Stomach (tissue), 9 donors: Measurements from ENCODE around the gene CDH5. TPM values are rescaled to one million over a fixed set of nuclear protein-coding genes. Genes with fewer than 3 reads are reported as not detected.

Source experiments
- DNase-seq, 2 donors: peaks; one replicate each; pipeline versions ENCODE4 v3.0.0 to v3.0.0-alpha.2; 2013 to 2019
- H3K27ac ChIP-seq, 5 donors: fragments of 200-600 bp in 4 of 5; sonication (generic) in 4 of 5; one replicate each; pipeline ENCODE4 v1.5.1; 2013 to 2019; ENCODE audit warnings: mild to moderate bottlenecking in 1 of 5, moderate library complexity in 1 of 5
- H3K27me3 ChIP-seq, 3 donors: fragments of 200-600 bp; sonication (generic); one replicate each; pipeline ENCODE4 v1.5.1; 2017 to 2019; ENCODE audit warnings: mixed run types in 1 of 3
- H3K36me3 ChIP-seq, 4 donors: fragments of 200-600 bp; sonication (generic); 1 replicate in 3 of 4; 2 replicates in 1 of 4; pipeline ENCODE4 v1.5.1; 2016 to 2019
- H3K4me1 ChIP-seq, 4 donors: fragments of 200-600 bp; sonication (generic); one replicate each; pipeline ENCODE4 v1.5.1; 2016 to 2019
- H3K4me3 ChIP-seq, 4 donors: fragments of 200-600 bp; sonication (generic) in 3 of 4; one replicate each; pipeline ENCODE4 v1.5.1; 2016 to 2019; ENCODE audit warnings: mild to moderate bottlenecking in 1 of 4
- H3K9me3 ChIP-seq, 4 donors: fragments of 200-600 bp; sonication (generic); one replicate each; pipeline ENCODE4 v1.5.1; 2016 to 2019
- EP300 ChIP-seq: sonication (generic); formaldehyde crosslinking; IDR thresholded peaks from one replicate; pipeline ENCODE4 v1.6.1; 2017; ENCODE audit warnings: antibody characterized with exemption
- POLR2A ChIP-seq, 4 donors: fragments of 450-650 bp; IDR thresholded peaks; one replicate each; pipeline ENCODE4 v1.6.1; 2016; ENCODE audit warnings: antibody characterized with exemption in 4 of 4, control low read depth in 2 of 4, mild to moderate bottlenecking in 1 of 4, moderate library complexity in 1 of 4
- POLR2AphosphoS5 ChIP-seq, 3 donors: sonication (generic); formaldehyde crosslinking; IDR thresholded peaks; one replicate each; pipeline ENCODE4 v1.6.1; 2016; ENCODE audit warnings: antibody characterized with exemption in 3 of 3
- WGBS, 5 donors: extraction: QIAGEN DNeasy Blood & Tissue Kit in 3 of 5; methylation state at CpG; one replicate each; pipeline versions ENCODE4 v1.1.5 to v1.1.7; 2013 to 2018; 5-methylcytosine and 5-hydroxymethylcytosine counted together
- intact Hi-C: fragments of 100-400 bp; cut with DNase I; formaldehyde crosslinking; loops from one replicate; pipeline ENCODE4 v1.15.1; 2023; ENCODE audit warnings: low total_unique reads
- polyA plus RNA-seq, 3 donors: library from polyadenylated mRNA; stranded (reverse); fragments of 200-250 nt; gene quantifications; one replicate each; pipeline ENCODE4 v1.2.3, GENCODE V29; 2013
- total RNA-seq, 5 donors: library from RNA; depleted of rRNA; stranded (reverse); fragments of >200 nt; gene quantifications; one replicate each; pipeline versions ENCODE4 v1.1.0 to v1.2.3, GENCODE V29; 2014 to 2016
- TF ChIP-seq, protein P1 (sequence below), 7 experiments: fragments of 450-650 bp in 4 of 7; fragments of 200-600 bp in 3 of 7; sonication (generic) in 3 of 7; IDR thresholded peaks; one replicate each; pipeline ENCODE4 v1.5.1; 2016 to 2019; ENCODE audit warnings: antibody characterized with exemption in 7 of 7, control low read depth in 2 of 7, mild to moderate bottlenecking in 1 of 7
- donor health status: healthy with polysubstance abuse.
- donor health status: Bipolar disorder and iron deficiency.
- donor health status: healthy.

The CDH5 gene
- total and polyA plus RNA-seq, 8 donors = 2.4 to 46.9 (median 17.2) TPM

GRCh38 chr16:66372078-66372897 is 5.8 kb downstream of the CDH5 start:
- no peaks in the 10 kb centered on the region for H3K4me1 ChIP-seq
- H3K4me3 ChIP-seq = no peak overlapping the region
- no peaks in the 10 kb centered on the region for H3K36me3 ChIP-seq
- TF ChIP-seq POLR2AphosphoS5 (IDR thresholded peaks at IDR 0.05) (no peak), POLR2A (IDR thresholded peaks at IDR 0.05) (no peak), EP300 (no peak)
- TF ChIP-seq, protein P1, sequence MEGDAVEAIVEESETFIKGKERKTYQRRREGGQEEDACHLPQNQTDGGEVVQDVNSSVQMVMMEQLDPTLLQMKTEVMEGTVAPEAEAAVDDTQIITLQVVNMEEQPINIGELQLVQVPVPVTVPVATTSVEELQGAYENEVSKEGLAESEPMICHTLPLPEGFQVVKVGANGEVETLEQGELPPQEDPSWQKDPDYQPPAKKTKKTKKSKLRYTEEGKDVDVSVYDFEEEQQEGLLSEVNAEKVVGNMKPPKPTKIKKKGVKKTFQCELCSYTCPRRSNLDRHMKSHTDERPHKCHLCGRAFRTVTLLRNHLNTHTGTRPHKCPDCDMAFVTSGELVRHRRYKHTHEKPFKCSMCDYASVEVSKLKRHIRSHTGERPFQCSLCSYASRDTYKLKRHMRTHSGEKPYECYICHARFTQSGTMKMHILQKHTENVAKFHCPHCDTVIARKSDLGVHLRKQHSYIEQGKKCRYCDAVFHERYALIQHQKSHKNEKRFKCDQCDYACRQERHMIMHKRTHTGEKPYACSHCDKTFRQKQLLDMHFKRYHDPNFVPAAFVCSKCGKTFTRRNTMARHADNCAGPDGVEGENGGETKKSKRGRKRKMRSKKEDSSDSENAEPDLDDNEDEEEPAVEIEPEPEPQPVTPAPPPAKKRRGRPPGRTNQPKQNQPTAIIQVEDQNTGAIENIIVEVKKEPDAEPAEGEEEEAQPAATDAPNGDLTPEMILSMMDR (IDR thresholded peaks at IDR 0.05) = no peak
- no peak overlapping the region for H3K27ac ChIP-seq
- no peak for DNase-seq
- H3K27me3 ChIP-seq = no peaks in the 10 kb centered on the region
- intact Hi-C loops = no loop called here
- WGBS, 5 donors = 77 to 85% (median 83%) methylated on average over 15 of the region's 15 CpGs
- H3K9me3 ChIP-seq = no peaks in the 10 kb centered on the region

DNA sequence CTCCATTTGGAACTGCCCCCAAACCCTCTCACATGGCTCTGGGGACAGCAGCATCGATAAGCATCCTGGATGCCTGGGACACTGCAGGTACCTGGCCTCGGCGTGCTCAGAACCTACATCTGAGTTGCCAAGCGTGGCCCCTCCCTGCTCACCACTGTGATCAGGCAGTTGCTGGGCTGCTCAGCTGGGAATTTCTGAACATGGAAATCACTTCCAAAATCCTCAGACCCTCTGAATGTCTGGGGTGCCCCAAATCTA is 6.3 kb downstream of the CDH5 start:
- no peak overlapping the region for H3K4me3 ChIP-seq
- intact Hi-C loops = no loop called here
- TF ChIP-seq, protein P1 (IDR thresholded peaks at IDR 0.05) = no peak
- TF ChIP-seq POLR2AphosphoS5 (IDR thresholded peaks at IDR 0.05) (no peak), EP300 (no peak), POLR2A (IDR thresholded peaks at IDR 0.05) (no peak)
- H3K36me3 ChIP-seq = no peaks in the 10 kb centered on the region
- H3K27me3 ChIP-seq = no peaks in the 10 kb centered on the region
- H3K4me1 ChIP-seq = no peaks in the 10 kb centered on the region
- WGBS, 5 donors = 65 to 89% (median 85%) methylated on average over 4 of the region's 4 CpGs
- no peak for DNase-seq
- H3K27ac ChIP-seq = no peak overlapping the region
- no peaks in the 10 kb centered on the region for H3K9me3 ChIP-seq

DNA sequence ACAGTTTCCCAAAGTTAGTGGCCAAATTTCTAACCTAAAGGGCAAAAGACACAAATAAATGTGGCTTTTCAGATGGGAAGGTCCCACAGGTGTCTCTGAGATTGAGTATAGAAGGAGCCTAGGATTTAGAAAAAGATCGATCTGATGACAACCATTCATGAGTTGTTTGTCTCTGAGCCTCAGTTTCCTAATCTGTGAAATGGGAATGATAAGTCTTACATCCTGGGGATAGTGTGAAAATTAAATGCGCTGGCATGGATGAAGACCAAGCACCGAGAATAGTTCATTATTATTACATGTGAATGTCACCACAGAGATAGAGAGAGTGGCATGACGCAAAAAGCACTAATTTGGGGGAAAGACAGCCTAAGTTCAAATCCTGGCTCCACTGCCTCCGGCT is 7.2 kb downstream of the CDH5 start:
- WGBS, 5 donors = 87 to 94% (median 92%) methylated on average over 5 of the region's 5 CpGs
- Histone ChIP-seq H3K4me1 (no peaks in the 10 kb centered on the region), H3K27me3 (no peaks in the 10 kb centered on the region), H3K36me3 (no peaks in the 10 kb centered on the region), H3K9me3 (no peaks in the 10 kb centered on the region), H3K27ac (no peak overlapping the region), H3K4me3 (no peak overlapping the region)
- no peak for DNase-seq
- no peak for TF ChIP-seq EP300
- no peak for TF ChIP-seq POLR2A (IDR thresholded peaks at IDR 0.05)
- TF ChIP-seq POLR2AphosphoS5 (IDR thresholded peaks at IDR 0.05) = no peak
- TF ChIP-seq, protein P1 (IDR thresholded peaks at IDR 0.05) = no peak
- intact Hi-C loops = no loop called here

DNA sequence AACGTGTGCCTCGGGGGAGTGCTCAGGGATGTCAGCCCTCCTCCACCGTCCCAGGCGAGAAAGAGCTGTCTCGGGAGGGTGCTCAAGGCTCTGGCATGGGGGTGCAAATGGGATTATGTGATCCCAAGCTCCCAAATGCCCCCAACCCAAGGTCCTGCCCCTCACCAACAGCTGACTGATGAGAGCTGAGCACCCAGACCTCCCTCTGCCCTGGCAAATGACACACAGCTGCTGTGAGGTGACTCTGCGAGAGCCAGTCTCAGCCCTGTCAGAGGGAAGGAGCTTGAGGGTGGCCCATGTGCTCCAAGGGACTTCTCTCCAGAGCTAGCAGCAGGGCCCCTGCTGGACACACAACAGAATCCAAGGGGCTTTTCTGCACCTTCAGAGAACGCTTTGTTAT is 7.7 kb downstream of the CDH5 start:
- no peak for DNase-seq
- Histone ChIP-seq H3K36me3 (no peaks in the 10 kb centered on the region), H3K4me1 (peaks cover 0 to 5% (median 0%) of the 10 kb centered on the region in 4 donors), H3K27ac (no peak overlapping the region), H3K4me3 (no peak overlapping the region), H3K27me3 (no peaks in the 10 kb centered on the region), H3K9me3 (no peaks in the 10 kb centered on the region)
- no peak for TF ChIP-seq POLR2AphosphoS5 (IDR thresholded peaks at IDR 0.05)
- no peak for TF ChIP-seq POLR2A (IDR thresholded peaks at IDR 0.05)
- TF ChIP-seq EP300 = no peak
- TF ChIP-seq, protein P1 (IDR thresholded peaks at IDR 0.05) = no peak
- 57 to 81% (median 72%) methylated on average over 7 of the region's 7 CpGs for WGBS, 5 donors
- intact Hi-C loops = no loop called here
